HepG2 (cell line): ENCODE measurements around the gene POLA2. TPM values are rescaled to one million over a fixed set of nuclear protein-coding genes. Genes with fewer than 3 reads are reported as not detected.

Experiments used
- CBX1 ChIP-seq: IDR thresholded peaks from one replicate; pipeline ENCODE4 v1.6.1; 2016; ENCODE audit warnings: antibody characterized with exemption, low read depth
- GABPB1 ChIP-seq: IDR thresholded peaks from 2 replicates; pipeline ENCODE4 v1.6.1; 2016; ENCODE audit warnings: mild to moderate bottlenecking, missing genetic modification reagents, moderate library complexity, missing compliant biosample characterization
- HNRNPL ChIP-seq: fragments of 200-400 bp; formaldehyde crosslinking; IDR thresholded peaks from 2 replicates; pipeline ENCODE4 v1.6.1; 2017; ENCODE audit warnings: mild to moderate bottlenecking, low read depth, low read length
- LBX2 ChIP-seq: sonication (generic); formaldehyde crosslinking; IDR thresholded peaks from 2 replicates; pipeline ENCODE4 v1.5.0; 2020; ENCODE audit warnings: missing genetic modification reagents, mild to moderate bottlenecking, borderline replicate concordance
- PRPF4 ChIP-seq: fragments of 200-400 bp; formaldehyde crosslinking; IDR thresholded peaks from 2 replicates; pipeline ENCODE4 v1.6.1; 2016; ENCODE audit warnings: low read length, low read depth; ENCODE audit not compliant: poor library complexity, severe bottlenecking
- RBAK ChIP-seq: sonication (generic); formaldehyde crosslinking; IDR thresholded peaks from 2 replicates; pipeline ENCODE4 v1.5.1; 2020; ENCODE audit warnings: mild to moderate bottlenecking, missing genetic modification reagents
- TBP ChIP-seq: sonication (generic); formaldehyde crosslinking; IDR thresholded peaks from 2 replicates; pipeline ENCODE4 v1.5.0; 2020; ENCODE audit warnings: missing genetic modification reagents
- ZFP91 ChIP-seq: sonication (generic); formaldehyde crosslinking; IDR thresholded peaks from 2 replicates; pipeline ENCODE4 v1.9.0; 2022; ENCODE audit warnings: missing genetic modification reagents, mild to moderate bottlenecking, borderline replicate concordance
- ZNF34 ChIP-seq: sonication (generic); formaldehyde crosslinking; IDR thresholded peaks from 2 replicates; pipeline ENCODE4 v1.4.0; 2020; ENCODE audit warnings: mild to moderate bottlenecking, missing genetic modification reagents, borderline replicate concordance
- ZNF530 ChIP-seq: sonication (generic); formaldehyde crosslinking; IDR thresholded peaks from 2 replicates; pipeline ENCODE4 v1.5.0; 2020; ENCODE audit warnings: low read depth, mild to moderate bottlenecking, missing genetic modification reagents
- ZNF543 ChIP-seq: sonication (generic); formaldehyde crosslinking; IDR thresholded peaks from 2 replicates; pipeline ENCODE4 v1.4.0; 2020; ENCODE audit warnings: mild to moderate bottlenecking, missing genetic modification reagents
- ZNF577 ChIP-seq: sonication (generic); formaldehyde crosslinking; IDR thresholded peaks from 2 replicates; pipeline ENCODE4 v1.4.0; 2020; ENCODE audit warnings: mild to moderate bottlenecking, low read depth, missing genetic modification reagents, borderline replicate concordance
- ZNF687 ChIP-seq: sonication (generic); formaldehyde crosslinking; IDR thresholded peaks from 2 replicates; pipeline ENCODE4 v1.5.1; 2020; ENCODE audit warnings: mild to moderate bottlenecking, missing genetic modification reagents, moderate library complexity
- ZNF740 ChIP-seq: sonication (generic); formaldehyde crosslinking; IDR thresholded peaks from 2 replicates; pipeline ENCODE4 v1.4.0; 2020; ENCODE audit warnings: missing genetic modification reagents
- polyA plus RNA-seq, 8 experiments: library from polyadenylated mRNA; depleted of rRNA in 3 of 8; stranded (reverse) in 7 of 8; unstranded in 1 of 8; fragments of >200 nt; fragmentation: Illumina TruSeq in 4 of 8; extraction: Trizol in 4 of 8; gene quantifications; 2 replicates each; pipeline versions ENCODE4 v1.2.1 to v1.2.3, GENCODE V29; 2011 to 2016; ENCODE audit warnings: low read depth in 4 of 8, missing spikeins in 1 of 8, mixed read lengths in 1 of 8; ENCODE audit not compliant: insufficient read depth in 1 of 8
- total RNA-seq, 5 experiments: library from RNA; depleted of rRNA; stranded (reverse); fragments of >200 nt; fragmentation: Illumina TruSeq; extraction: Trizol; gene quantifications; 2 replicates each; pipeline ENCODE4 v1.2.3, GENCODE V29; 2016; ENCODE audit warnings: low read depth in 1 of 5
- TF ChIP-seq, protein P1 (sequence below): IDR thresholded peaks from 2 replicates; pipeline ENCODE4 v1.6.1; 2016; ENCODE audit warnings: missing compliant biosample characterization, missing genetic modification reagents, borderline replicate concordance

The POLA2 gene
- total and polyA plus RNA-seq, 2 of the 13 experiments (the other 11 are each of a cell fraction or from before 2014, with no cell fraction given) = 9.7 to 15.6 TPM

- TF ChIP-seq PRPF4 = no peak
- TF ChIP-seq, protein P1, sequence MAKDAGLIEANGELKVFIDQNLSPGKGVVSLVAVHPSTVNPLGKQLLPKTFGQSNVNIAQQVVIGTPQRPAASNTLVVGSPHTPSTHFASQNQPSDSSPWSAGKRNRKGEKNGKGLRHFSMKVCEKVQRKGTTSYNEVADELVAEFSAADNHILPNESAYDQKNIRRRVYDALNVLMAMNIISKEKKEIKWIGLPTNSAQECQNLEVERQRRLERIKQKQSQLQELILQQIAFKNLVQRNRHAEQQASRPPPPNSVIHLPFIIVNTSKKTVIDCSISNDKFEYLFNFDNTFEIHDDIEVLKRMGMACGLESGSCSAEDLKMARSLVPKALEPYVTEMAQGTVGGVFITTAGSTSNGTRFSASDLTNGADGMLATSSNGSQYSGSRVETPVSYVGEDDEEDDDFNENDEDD = no peak
- peak; percentile 21; the same call in 1 of the 2 replicates for TF ChIP-seq ZFP91 (CRISPR knock-in tag)
- peak; percentile 76; the same call in 1 of the 2 replicates for TF ChIP-seq HNRNPL
- no peak for TF ChIP-seq TBP (CRISPR knock-in tag)
- no peak for TF ChIP-seq ZNF740
- no peak for TF ChIP-seq LBX2
- TF ChIP-seq ZNF687 (CRISPR knock-in tag) = peak; percentile 80
- peak; percentile 80; the same call in 1 of the 2 replicates for TF ChIP-seq ZNF543
- TF ChIP-seq CBX1 = no peak
- TF ChIP-seq GABPB1 = peak; percentile 43; the same call in 1 of the 2 replicates
- TF ChIP-seq RBAK (CRISPR knock-in tag) = no peak
- no peak for TF ChIP-seq ZNF530 (CRISPR knock-in tag)
- TF ChIP-seq ZNF577 (CRISPR knock-in tag) = no peak
- 0 out of 2 replicates have a peak, but pooled peaks have one; percentile 33 for TF ChIP-seq ZNF34 (CRISPR knock-in tag)
Measured at GRCh38 chr11:65301491-65302329, 39.9 kb downstream of the POLA2 start (continued).
